ENCODE results near the gene RBMS1.

The RBMS1 gene

GRCh38 chr2:160338901-160339685, 154.5 kb downstream of the RBMS1 start:
- in situ Hi-C loops (cut with MboI; ENCODE audit: low sequenced_read_pairs), result loop anchor here (25.0 kb wide), 1 partner anchor 623 kb away; no protein-coding TSS in a partner anchor

- in situ Hi-C loops (cut with MboI; ENCODE audit: low sequenced_read_pairs), result loop anchor here (25.0 kb wide), 1 partner anchor 625 kb away; no protein-coding TSS in a partner anchor
Observed at GRCh38 chr2:160337728-160338127, 155.9 kb downstream of the RBMS1 start.

DNA sequence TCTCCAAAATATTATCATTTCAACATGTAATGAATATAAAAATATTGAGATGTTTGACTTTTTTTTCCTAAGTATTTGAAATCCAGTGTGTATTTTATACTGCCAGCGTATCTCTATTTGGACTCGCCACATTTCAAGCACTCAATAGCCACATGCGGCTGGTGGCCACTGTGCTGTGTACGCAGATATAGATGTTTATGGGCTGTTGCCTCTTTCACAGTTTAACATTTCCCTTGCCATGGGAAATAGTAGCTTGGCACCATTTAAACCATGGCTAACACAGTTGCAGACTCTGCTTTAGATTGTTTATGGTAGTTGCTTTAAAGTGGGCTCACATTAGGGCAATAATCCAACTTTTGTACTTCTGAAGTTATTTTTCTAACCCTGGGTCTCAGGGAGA, 157.0 kb downstream of the RBMS1 start:
- in situ Hi-C loops (cut with MboI; ENCODE audit: low sequenced_read_pairs), result loop anchor here (25.0 kb wide), 1 partner anchor 626 kb away; no protein-coding TSS in a partner anchor

DNA sequence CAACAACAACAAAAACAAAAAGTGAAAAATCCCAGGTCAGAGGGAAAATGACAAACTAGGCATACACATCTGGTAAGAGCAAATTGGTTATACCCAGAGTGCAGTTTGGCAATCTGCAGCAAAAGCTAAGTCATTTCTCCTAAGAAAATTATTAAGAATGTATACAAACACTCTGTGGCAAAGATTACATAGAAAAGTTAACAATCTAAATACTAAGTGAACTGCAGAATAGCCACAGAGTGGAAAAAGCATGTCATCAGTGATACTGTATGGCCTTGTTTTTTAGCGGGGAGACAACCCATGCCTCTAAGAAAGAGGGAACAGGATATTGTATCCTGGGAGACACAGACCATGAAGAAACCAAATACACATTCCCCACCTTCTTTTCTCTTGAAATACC, 157.5 kb downstream of the RBMS1 start:
- in situ Hi-C loops (cut with MboI; ENCODE audit: low sequenced_read_pairs), result loop anchor here (25.0 kb wide), 1 partner anchor 626 kb away; no protein-coding TSS in a partner anchor

- in situ Hi-C loops (cut with MboI; ENCODE audit: low sequenced_read_pairs), result loop anchor here (25.0 kb wide), 1 partner anchor 627 kb away; no protein-coding TSS in a partner anchor
Observed at GRCh38 chr2:160335441-160335840, 158.2 kb downstream of the RBMS1 start.

DNA sequence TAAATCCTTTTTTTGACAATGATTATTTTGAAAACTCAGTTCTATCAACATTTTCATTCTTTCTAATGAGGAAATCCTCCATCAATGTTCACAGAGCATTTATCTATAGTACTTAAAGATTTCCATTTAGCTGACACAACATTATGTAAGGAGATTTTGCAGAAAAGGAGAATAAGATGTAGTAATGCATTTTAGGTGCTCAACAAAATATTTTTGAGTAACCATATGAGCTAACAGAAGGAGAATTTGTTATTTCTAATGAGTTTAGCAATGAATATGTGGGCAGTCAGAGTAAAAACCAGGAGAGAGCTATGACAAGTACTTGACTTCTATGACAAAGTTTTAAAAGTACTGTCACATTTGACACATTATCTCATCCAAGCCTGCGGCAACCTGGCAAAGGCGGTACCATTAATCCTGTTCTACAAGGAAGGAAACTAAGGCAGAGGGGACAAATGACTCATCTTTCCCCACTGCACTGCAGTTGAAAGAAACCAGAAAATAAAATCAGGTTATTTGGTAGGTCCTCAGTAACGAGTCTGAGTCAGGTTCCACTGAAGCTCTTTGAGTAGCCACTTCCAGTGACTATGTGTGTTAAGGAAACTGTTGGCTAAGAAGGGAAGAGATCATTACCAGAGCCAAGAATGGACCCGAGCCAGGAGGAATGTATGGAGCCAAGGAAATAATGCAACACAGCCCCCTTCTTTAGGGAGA, 159.4 kb downstream of the RBMS1 start:
- in situ Hi-C loops (cut with MboI; ENCODE audit: low sequenced_read_pairs), result loop anchor here (25.0 kb wide), 1 partner anchor 628 kb away; no protein-coding TSS in a partner anchor

GRCh38 chr2:160333324-160334027, 160.1 kb downstream of the RBMS1 start:
- in situ Hi-C loops (cut with MboI; ENCODE audit: low sequenced_read_pairs), result loop anchor here (25.0 kb wide), 1 partner anchor 629 kb away; no protein-coding TSS in a partner anchor

DNA sequence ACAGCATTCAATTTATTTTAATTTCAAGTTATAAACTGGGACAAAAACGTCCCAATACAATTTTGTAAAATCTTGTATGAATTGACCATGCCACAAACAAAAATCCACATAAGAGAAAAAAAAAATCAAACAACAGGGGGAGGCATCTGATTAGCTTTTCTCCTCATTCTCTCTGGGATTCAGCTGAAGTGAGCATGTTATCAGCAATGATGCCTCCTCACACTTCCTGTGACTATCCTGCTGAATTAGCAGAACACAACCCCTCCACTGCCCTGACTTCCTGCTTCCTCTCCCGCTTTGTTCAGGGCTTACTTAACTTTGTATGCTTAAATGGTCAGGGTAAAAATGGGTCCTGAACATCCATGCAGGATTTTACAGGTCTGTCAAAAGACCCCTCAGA, 161.3 kb downstream of the RBMS1 start:
- in situ Hi-C loops (cut with MboI; ENCODE audit: low sequenced_read_pairs), result loop anchor here (25.0 kb wide), 1 partner anchor 630 kb away; no protein-coding TSS in a partner anchor

- in situ Hi-C loops (cut with MboI; ENCODE audit: low sequenced_read_pairs), result loop anchor here (25.0 kb wide), 1 partner anchor 631 kb away; no protein-coding TSS in a partner anchor
Observed at GRCh38 chr2:160331258-160332025, 162.2 kb downstream of the RBMS1 start.

GRCh38 chr2:160328811-160329527, 164.6 kb downstream of the RBMS1 start:
- in situ Hi-C loops (cut with MboI; ENCODE audit: low sequenced_read_pairs), result loop anchor here (25.0 kb wide), 1 partner anchor 633 kb away; no protein-coding TSS in a partner anchor

GRCh38 chr2:160326786-160327185, 166.8 kb downstream of the RBMS1 start:
- in situ Hi-C loops (cut with MboI; ENCODE audit: low sequenced_read_pairs), result loop anchor here (25.0 kb wide), 1 partner anchor 636 kb away; no protein-coding TSS in a partner anchor

DNA sequence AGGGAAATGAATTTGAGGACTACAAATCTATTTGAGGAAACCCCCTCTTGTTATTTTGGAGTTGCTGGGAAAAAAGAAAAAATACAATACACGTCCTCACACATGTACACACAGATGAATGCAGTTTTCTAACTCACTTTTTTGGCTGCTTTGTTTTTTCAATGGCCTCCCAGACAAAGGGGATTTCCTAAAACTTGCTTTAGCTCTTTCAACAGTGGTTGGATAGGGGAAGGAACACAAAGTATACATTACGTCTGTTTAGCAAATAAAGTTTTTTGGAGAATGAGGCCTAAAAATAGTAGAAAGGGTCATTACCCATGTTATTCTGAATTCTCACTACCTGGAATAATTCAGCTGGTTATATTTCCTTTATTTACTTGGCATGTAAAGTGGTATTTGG, 168.2 kb downstream of the RBMS1 start:
- in situ Hi-C loops (cut with MboI; ENCODE audit: low sequenced_read_pairs), result loop anchor here (25.0 kb wide), 1 partner anchor 637 kb away; no protein-coding TSS in a partner anchor

DNA sequence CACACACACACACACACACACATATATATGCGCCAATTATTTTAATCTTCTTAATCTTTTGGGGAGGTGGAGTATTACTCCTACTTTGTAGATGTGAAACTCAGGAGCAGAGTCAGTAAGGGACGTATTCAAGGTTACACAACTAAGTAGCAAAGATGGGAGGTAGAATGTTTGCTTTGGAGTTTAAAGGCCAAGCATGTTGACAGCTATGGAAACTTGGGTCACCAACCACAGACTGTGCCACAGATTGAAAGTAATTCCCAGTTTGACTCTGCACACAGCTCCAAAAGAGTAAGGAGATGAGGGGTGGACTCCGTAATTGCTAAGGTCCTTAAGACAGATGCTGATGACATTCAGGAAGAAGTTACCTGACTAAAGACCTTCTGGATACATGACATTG, 168.7 kb downstream of the RBMS1 start:
- in situ Hi-C loops (cut with MboI; ENCODE audit: low sequenced_read_pairs), result loop anchor here (25.0 kb wide), 1 partner anchor 637 kb away; no protein-coding TSS in a partner anchor

DNA sequence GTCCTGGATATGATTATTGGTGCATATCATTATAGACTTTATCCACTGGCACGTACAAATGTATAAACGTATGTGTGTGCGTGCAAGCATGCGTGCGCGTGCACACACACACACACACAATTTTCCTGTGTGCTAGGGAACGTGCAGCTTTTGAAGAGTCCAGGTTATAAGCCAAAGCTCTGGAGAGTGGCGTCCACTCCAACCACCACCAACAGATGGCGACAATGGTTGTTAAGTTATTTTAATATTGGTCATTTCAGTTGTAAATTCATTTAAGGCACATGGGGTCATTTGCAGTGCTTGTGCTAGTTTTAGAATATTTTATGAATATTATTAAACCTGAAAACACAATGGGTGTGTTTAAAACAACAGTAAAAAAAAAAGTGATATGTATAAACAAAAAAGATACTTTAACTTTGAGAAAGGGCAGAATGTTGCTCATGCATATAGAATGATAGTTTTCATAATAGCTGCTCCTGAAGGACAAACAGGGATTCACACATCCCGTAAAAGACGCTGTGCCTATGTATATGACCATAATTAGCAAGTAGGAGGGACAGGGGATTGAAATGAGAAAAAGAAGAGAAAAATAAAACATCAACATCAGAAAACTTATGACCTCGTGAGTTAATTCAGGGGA, 169.3 kb downstream of the RBMS1 start:
- in situ Hi-C loops (cut with MboI; ENCODE audit: low sequenced_read_pairs), result no loop called here

- in situ Hi-C loops (cut with MboI; ENCODE audit: low sequenced_read_pairs), result no loop called here
Observed at GRCh38 chr2:160322320-160322719, 171.3 kb downstream of the RBMS1 start.

GRCh38 chr2:160321006-160321405, 172.6 kb downstream of the RBMS1 start:
- in situ Hi-C loops (cut with MboI; ENCODE audit: low sequenced_read_pairs), result no loop called here

- in situ Hi-C loops (cut with MboI; ENCODE audit: low sequenced_read_pairs), result no loop called here
Observed at GRCh38 chr2:160319700-160320099, 173.9 kb downstream of the RBMS1 start.

GRCh38 chr2:160318218-160318617, 175.4 kb downstream of the RBMS1 start:
- in situ Hi-C loops (cut with MboI; ENCODE audit: low sequenced_read_pairs), result no loop called here
